WTC11 (cell line): Measurements from ENCODE around the gene CTNNBIP1. TPM values are rescaled to one million over a fixed set of nuclear protein-coding genes. Genes with fewer than 3 reads are reported as not detected.

Experiments
- FOXK1 ChIP-seq: sonication (generic); formaldehyde crosslinking; IDR thresholded peaks from 2 replicates; pipeline ENCODE4 v1.8.0; 2022; ENCODE audit warnings: mild to moderate bottlenecking, moderate library complexity, missing genetic modification reagents
- HMGA2 ChIP-seq: fragments of 250-450 bp; sonication (Bioruptor Pico); IDR thresholded peaks from 2 replicates; pipeline ENCODE4 v1.4.0; 2021; ENCODE audit warnings: mild to moderate bottlenecking, moderate library complexity
- JAZF1 ChIP-seq: fragments of 250-450 bp; sonication (Bioruptor Pico); IDR thresholded peaks from 2 replicates; pipeline ENCODE4 v1.9.0; 2021; ENCODE audit warnings: moderate library complexity, mild to moderate bottlenecking, inconsistent platforms
- NFATC4 ChIP-seq: fragments of 250-450 bp; sonication (Bioruptor Pico); IDR thresholded peaks from 2 replicates; pipeline ENCODE4 v1.9.0; 2021; ENCODE audit warnings: mild to moderate bottlenecking
- NFYB ChIP-seq: sonication (generic); formaldehyde crosslinking; conservative IDR thresholded peaks from 2 replicates; pipeline ENCODE4 v1.8.0; 2022; ENCODE audit warnings: low read depth, missing genetic modification reagents
- TCF7 ChIP-seq: sonication (generic); formaldehyde crosslinking; IDR thresholded peaks from 2 replicates; pipeline ENCODE4 v1.8.0; 2022; ENCODE audit warnings: mild to moderate bottlenecking, low read depth, missing genetic modification reagents, moderate library complexity
- ZNF423 ChIP-seq: fragments of 250-450 bp; sonication (Bioruptor Pico); IDR thresholded peaks from 2 replicates; pipeline ENCODE4 v2.1.2; 2022; ENCODE audit warnings: mild to moderate bottlenecking, moderate library complexity
- total RNA-seq: library from RNA; stranded (reverse); gene quantifications from 3 replicates; pipeline ENCODE4 v1.2.3, GENCODE V29; 2021
- TF ChIP-seq, protein P1 (sequence below): sonication (generic); formaldehyde crosslinking; IDR thresholded peaks from 2 replicates; pipeline ENCODE4 v1.8.1; 2023; ENCODE audit warnings: mild to moderate bottlenecking, missing genetic modification reagents
- TF ChIP-seq, protein P2 (sequence below): sonication (generic); formaldehyde crosslinking; IDR thresholded peaks from 2 replicates; pipeline ENCODE4 v1.8.0; 2022; ENCODE audit warnings: mild to moderate bottlenecking, missing genetic modification reagents
- TF ChIP-seq, protein P3 (sequence below): sonication (generic); formaldehyde crosslinking; conservative IDR thresholded peaks from 2 replicates; pipeline ENCODE4 v1.8.1; 2023; ENCODE audit warnings: mild to moderate bottlenecking, low read depth, missing genetic modification reagents, moderate library complexity
- TF ChIP-seq, protein P4 (sequence below): sonication (generic); formaldehyde crosslinking; IDR thresholded peaks from 2 replicates; pipeline ENCODE4 v1.8.0; 2022; ENCODE audit warnings: mild to moderate bottlenecking, missing genetic modification reagents
- TF ChIP-seq, protein P5 (sequence below): fragments of 250-450 bp; sonication (Bioruptor Pico); IDR thresholded peaks from 2 replicates; pipeline ENCODE4 v1.9.0; 2021; ENCODE audit warnings: mild to moderate bottlenecking
- TF ChIP-seq, protein P6 (sequence below): fragments of 250-450 bp; sonication (Bioruptor Pico); conservative IDR thresholded peaks from 2 replicates; pipeline ENCODE4 v1.9.0; 2021; ENCODE audit warnings: mild to moderate bottlenecking
- TF ChIP-seq, protein P7 (sequence below): fragments of 250-450 bp; sonication (Bioruptor Pico); IDR thresholded peaks from 2 replicates; pipeline ENCODE4 v1.9.0; 2021; ENCODE audit warnings: mild to moderate bottlenecking
- TF ChIP-seq, protein P8 (sequence below): sonication (generic); formaldehyde crosslinking; IDR thresholded peaks from 2 replicates; pipeline ENCODE4 v1.8.0; 2022; ENCODE audit warnings: mild to moderate bottlenecking, missing genetic modification reagents

CTNNBIP1 gene
- total RNA-seq, 1 experiment from 2014 or later: 58.2 TPM

DNA sequence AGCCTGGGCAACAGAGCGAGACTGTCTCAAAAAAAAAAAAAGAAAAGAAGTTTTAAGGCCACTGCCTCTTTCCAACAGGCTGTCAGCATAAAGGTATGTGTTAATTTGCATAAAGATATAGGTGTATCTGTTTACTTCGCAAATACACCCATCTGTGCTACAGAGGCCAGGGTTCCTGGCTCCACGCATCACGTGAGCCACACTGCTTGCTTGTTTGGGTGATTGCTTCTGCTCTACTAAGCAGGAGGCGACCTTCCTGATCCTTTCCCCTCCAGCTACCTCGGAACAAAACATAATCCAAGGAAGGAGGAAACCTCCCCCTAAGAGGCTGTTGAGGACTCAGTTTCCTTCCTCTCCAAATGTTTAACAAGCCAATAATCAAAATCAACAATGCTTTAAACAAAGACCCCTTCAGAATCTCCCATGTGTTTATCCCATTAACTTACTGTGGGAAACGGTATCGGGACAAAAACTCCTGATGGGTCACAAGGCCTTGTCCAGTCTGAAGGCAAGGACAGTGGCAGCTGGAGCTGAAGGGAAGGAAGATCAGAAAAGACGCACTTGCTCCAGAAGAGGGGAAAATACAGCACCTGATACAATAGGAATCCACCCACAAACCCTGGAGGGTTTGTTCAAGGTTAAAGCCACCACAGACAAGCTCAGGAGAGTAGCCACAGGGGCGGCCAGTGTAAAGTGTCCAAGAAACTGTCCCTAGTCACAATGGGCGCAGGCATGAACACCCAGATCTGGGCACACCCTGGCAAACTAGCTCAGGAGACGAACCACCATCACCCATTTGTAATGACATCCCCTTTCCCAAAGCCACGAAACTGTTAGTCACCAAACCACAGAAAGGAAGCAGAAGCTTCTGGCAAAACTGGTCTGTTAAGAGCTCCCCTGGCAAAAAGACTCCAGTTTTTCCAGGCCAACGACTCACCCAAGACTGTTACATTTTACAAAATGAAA lies 17.2 kb downstream of the CTNNBIP1 start (continued):
- TF ChIP-seq, protein P1, sequence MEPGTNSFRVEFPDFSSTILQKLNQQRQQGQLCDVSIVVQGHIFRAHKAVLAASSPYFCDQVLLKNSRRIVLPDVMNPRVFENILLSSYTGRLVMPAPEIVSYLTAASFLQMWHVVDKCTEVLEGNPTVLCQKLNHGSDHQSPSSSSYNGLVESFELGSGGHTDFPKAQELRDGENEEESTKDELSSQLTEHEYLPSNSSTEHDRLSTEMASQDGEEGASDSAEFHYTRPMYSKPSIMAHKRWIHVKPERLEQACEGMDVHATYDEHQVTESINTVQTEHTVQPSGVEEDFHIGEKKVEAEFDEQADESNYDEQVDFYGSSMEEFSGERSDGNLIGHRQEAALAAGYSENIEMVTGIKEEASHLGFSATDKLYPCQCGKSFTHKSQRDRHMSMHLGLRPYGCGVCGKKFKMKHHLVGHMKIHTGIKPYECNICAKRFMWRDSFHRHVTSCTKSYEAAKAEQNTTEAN (CRISPR knock-in tag): no peak
- TF ChIP-seq, protein P2, sequence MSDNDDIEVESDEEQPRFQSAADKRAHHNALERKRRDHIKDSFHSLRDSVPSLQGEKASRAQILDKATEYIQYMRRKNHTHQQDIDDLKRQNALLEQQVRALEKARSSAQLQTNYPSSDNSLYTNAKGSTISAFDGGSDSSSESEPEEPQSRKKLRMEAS: no peak
- no peak for TF ChIP-seq FOXK1 (CRISPR knock-in tag)
- TF ChIP-seq, protein P3, sequence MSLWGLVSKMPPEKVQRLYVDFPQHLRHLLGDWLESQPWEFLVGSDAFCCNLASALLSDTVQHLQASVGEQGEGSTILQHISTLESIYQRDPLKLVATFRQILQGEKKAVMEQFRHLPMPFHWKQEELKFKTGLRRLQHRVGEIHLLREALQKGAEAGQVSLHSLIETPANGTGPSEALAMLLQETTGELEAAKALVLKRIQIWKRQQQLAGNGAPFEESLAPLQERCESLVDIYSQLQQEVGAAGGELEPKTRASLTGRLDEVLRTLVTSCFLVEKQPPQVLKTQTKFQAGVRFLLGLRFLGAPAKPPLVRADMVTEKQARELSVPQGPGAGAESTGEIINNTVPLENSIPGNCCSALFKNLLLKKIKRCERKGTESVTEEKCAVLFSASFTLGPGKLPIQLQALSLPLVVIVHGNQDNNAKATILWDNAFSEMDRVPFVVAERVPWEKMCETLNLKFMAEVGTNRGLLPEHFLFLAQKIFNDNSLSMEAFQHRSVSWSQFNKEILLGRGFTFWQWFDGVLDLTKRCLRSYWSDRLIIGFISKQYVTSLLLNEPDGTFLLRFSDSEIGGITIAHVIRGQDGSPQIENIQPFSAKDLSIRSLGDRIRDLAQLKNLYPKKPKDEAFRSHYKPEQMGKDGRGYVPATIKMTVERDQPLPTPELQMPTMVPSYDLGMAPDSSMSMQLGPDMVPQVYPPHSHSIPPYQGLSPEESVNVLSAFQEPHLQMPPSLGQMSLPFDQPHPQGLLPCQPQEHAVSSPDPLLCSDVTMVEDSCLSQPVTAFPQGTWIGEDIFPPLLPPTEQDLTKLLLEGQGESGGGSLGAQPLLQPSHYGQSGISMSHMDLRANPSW (CRISPR knock-in tag): no peak
- no peak for TF ChIP-seq TCF7 (CRISPR knock-in tag)
- TF ChIP-seq, protein P4, sequence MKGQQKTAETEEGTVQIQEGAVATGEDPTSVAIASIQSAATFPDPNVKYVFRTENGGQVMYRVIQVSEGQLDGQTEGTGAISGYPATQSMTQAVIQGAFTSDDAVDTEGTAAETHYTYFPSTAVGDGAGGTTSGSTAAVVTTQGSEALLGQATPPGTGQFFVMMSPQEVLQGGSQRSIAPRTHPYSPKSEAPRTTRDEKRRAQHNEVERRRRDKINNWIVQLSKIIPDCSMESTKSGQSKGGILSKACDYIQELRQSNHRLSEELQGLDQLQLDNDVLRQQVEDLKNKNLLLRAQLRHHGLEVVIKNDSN: no peak
- no peak for TF ChIP-seq JAZF1 (CRISPR knock-in tag)
- TF ChIP-seq, protein P5, sequence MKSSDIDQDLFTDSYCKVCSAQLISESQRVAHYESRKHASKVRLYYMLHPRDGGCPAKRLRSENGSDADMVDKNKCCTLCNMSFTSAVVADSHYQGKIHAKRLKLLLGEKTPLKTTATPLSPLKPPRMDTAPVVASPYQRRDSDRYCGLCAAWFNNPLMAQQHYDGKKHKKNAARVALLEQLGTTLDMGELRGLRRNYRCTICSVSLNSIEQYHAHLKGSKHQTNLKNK (CRISPR knock-in tag): no peak
- no peak for TF ChIP-seq ZNF423 (CRISPR knock-in tag)
- TF ChIP-seq NFYB (CRISPR knock-in tag): no peak
- TF ChIP-seq, protein P6, sequence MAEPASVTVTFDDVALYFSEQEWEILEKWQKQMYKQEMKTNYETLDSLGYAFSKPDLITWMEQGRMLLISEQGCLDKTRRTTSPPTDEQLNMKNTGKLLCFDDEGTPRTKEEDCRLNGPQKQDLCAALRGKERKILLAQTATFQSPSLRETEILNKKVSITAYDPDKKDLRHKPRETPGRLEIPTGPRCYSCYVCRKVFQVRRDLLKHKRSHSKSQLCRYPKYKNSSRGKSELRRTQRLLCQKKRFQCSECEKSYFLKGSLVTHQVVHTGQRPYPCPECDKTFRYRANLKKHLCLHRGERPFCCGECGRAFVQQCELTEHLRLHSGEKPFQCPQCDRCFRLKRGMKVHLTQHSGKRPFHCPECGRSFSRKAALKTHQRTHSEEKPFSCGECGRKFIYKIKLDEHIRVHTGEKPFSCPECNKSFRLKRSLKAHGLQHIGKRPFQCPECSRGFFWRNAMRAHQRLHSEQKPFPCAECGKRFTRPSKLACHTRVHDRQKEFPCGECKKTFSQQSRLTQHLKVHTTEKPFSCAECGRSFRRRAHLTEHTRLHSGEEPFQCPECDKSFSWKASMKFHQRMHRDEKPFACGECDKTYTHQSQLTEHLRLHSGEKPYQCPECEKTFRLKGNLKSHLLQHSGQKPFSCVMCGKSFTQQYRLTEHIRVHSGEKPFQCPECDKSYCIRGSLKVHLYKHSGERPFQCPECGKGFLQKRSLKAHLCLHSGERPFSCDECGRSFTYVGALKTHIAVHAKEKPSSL (CRISPR knock-in tag): no peak
- TF ChIP-seq, protein P7, sequence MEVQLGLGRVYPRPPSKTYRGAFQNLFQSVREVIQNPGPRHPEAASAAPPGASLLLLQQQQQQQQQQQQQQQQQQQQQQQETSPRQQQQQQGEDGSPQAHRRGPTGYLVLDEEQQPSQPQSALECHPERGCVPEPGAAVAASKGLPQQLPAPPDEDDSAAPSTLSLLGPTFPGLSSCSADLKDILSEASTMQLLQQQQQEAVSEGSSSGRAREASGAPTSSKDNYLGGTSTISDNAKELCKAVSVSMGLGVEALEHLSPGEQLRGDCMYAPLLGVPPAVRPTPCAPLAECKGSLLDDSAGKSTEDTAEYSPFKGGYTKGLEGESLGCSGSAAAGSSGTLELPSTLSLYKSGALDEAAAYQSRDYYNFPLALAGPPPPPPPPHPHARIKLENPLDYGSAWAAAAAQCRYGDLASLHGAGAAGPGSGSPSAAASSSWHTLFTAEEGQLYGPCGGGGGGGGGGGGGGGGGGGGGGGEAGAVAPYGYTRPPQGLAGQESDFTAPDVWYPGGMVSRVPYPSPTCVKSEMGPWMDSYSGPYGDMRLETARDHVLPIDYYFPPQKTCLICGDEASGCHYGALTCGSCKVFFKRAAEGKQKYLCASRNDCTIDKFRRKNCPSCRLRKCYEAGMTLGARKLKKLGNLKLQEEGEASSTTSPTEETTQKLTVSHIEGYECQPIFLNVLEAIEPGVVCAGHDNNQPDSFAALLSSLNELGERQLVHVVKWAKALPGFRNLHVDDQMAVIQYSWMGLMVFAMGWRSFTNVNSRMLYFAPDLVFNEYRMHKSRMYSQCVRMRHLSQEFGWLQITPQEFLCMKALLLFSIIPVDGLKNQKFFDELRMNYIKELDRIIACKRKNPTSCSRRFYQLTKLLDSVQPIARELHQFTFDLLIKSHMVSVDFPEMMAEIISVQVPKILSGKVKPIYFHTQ (CRISPR knock-in tag): no peak
- TF ChIP-seq, protein P8, sequence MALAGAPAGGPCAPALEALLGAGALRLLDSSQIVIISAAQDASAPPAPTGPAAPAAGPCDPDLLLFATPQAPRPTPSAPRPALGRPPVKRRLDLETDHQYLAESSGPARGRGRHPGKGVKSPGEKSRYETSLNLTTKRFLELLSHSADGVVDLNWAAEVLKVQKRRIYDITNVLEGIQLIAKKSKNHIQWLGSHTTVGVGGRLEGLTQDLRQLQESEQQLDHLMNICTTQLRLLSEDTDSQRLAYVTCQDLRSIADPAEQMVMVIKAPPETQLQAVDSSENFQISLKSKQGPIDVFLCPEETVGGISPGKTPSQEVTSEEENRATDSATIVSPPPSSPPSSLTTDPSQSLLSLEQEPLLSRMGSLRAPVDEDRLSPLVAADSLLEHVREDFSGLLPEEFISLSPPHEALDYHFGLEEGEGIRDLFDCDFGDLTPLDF (CRISPR knock-in tag): no peak
- no peak for TF ChIP-seq NFATC4
- no peak for TF ChIP-seq HMGA2
